HG03558 (cell line): ENCODE results near the gene FHAD1.

Experiments used
- ATAC-seq: cut with Tn5 transposase; IDR thresholded peaks from one replicate; pipeline ENCODE4 v1.9.1; 2021; ENCODE audit warnings: moderate number of reproducible peaks; ENCODE audit not compliant: unreplicated experiment; ENCODE audit errors: extremely low read depth

The FHAD1 gene

DNA sequence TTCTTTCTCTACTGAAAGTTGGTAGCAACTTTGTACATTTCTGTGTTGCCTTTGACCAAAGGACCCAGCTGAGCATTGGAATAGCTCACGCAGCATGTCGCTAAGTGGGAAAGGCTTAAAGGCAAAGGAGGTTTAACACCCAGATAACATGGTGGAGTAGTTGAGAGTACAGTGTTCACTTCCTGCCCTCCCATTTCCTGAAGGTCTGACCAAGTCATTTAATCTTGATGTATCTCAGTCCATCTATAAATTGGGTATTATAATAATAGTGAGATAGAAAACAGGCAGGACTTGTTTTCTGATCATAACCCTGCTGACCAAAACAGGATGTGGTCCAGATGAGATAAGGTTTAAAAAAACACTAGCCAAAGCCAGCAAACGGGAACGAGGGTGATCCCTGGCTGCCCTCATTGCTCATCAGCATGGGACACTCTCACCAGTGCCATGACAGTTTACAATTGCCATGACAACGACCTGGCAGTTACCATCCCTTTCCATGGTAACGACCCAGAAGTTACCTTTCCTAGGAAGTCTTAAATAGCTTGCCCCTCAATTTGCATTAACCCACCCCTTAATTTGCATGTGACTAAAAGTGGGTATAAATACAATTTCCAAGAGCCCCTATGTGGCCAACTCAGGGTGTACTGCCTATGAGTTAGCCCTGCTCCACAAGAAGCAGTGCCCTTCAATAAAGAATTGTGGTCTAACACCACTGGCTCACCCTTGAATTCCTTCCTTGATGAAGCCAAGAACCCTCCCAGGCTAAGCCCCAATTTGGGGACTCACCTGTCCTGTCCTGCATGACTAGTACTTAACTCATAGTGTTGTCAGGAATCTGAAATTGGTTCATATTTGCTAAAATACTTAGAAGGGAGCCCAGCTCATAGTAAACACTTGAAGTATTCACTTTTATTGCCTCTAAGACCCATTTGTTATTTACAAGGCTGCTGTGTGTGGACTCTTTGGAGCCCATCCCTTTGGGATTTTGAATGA lies 28.4 kb upstream of the FHAD1 start:
- no peak for ATAC-seq

DNA sequence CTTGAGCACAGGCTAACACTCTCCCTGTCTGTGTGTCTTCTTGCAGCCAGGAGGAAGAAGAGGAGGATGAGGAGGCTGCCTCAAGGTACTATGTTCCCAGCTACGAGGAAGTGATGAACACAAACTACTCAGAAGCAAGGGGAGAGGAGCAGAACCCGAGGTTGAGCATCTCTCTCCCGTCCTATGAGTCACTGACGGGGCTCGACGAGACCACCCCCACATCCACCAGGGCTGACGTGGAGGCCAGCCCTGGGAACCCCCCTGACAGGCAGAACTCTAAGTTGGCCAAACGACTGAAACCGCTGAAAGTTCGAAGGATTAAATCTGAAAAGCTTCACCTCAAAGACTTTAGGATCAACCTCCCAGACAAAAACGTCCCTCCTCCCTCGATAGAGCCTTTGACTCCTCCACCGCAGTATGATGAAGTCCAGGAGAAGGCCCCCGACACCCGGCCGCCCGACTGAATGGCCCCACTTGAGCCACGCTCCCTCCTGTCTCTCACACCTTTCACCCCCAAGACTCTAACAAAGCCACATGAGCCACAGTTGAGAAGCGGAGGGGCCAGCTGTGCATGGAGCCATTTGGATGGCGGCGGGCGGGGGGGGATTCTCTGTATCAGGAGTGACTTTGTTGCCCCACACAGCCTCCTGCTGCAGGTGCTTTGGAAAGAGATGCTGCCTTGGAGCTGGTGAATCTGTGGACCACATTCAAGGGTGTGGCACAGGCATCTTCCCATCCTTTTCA lies 27.6 kb upstream of the FHAD1 start:
- no peak for ATAC-seq

DNA sequence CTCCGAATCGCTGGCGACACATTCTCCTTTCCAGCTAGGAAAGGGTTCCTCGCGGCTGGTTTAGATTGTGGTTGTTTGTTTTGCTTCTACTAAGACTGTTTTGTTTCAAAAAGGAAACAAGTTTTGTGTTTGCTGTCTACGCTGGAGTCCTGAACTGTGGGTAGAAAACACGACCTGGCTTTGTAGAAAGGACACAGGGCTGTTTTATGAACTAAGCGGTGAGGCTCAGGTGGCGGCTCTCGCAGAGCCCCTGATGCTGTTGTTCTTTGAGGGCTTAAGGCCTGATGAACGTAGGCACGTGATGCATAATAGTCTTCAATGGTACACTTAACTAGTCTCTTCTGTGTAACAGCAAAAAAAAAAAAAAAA lies 27.0 kb upstream of the FHAD1 start:
- no peak for ATAC-seq

DNA sequence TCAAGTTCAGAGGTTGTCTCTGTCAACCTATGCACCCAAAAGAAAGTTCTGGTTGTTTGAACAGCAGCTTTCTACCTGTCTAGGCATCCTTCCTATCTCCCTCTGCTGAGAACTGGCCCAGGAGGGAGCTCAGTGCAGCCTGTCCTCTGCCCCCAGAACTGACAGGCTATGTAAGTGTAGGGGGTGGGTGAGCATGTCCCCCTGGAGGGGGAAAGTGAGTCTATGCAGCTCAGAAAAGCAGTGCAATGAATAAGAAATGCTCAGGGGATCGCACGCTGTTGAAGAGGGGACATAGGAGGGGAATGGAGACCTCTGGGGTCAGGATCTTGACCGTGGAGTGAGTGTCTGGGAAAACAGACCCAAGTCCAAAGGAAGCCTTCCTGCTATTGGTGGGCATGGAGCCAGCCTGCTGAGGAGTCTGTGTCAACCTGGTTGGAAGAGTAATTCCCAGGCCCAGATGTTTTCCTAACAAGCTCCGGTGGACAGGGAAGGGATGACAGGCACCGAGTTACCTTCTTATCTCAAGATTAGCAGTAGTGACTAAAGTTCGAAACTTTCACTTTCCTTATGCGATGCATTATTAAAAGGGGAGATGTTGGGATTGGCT lies 26.1 kb upstream of the FHAD1 start:
- no peak for ATAC-seq

DNA sequence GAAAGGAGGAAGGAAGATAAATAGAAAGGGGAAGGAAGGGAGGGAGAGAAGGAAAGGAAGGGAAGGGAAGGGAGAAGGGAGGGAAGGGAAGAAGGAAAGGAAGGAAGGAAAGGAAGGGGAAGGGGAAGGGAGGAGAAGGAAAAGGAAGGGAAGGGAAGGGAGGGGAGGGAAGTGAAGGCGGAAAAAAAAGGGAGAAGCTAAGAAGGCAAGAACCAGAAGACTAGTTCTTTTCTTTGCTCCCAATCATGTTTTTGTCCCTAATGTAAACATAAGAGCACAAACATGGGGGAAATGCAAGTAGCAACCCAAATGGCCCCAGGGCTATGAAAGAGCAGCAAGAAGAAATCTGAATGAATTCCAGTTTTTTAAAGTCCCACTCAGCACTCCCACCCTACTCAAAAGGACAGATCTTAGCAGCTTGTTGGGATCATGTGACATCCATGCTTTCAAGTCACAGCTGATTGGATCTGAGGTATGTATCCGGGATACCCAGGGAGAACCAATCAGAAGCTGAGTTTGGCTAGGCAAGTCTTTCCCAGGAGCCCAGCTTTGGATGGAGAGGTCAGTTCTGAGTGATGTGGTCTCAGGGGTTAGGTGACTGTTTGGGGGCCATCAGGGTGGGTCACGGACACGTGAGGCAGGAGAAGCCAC lies 24.2 kb upstream of the FHAD1 start:
- ATAC-seq = no peak

DNA sequence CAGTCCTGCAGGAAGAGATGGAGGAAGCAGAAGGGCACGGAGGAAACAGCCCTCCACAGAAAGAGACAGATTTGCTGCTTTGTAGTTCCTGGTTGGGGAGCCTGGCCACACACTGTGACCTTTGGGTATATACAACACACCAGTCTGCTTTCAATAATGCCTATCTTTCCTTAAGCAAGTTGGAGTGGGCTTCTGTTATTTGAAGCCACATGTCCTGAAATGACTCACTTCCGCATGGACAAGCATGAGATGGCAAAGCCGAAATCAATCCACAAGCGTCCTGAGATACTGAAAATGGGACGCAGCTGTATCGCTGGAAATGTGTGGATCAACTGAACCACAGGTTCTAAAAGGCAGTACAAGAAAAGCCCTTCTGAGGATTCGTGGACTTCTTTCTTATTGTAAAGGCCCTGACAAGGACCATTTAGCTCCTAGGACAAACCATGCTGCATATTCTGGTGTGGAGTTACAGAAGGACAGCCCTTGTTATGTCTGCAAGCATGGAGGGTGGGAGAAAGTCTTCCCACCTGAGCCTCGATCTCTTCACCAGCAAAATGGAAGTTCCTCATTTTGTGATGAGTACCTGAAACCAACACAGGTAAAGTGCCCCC lies 22.7 kb upstream of the FHAD1 start:
- ATAC-seq = no peak

DNA sequence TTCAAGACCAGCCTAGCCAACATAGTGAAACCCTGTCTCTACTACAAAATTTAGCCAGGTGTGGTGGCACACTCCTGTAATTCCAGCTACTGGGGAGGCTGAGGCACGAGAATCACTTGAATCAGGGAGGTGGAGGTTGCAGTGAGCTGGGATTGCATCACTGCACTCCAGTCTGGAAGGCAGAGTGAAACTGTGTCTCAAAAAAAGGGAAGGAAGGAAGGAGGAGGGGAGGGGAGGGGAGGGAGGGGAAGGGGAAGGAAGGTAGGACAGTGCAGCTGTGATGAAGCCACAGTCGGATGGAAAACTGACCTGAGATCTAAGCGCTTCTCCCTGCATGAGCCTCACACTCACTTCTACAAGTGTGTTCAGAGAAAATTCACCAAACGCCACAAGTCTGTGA lies 22.0 kb upstream of the FHAD1 start:
- no peak for ATAC-seq

DNA sequence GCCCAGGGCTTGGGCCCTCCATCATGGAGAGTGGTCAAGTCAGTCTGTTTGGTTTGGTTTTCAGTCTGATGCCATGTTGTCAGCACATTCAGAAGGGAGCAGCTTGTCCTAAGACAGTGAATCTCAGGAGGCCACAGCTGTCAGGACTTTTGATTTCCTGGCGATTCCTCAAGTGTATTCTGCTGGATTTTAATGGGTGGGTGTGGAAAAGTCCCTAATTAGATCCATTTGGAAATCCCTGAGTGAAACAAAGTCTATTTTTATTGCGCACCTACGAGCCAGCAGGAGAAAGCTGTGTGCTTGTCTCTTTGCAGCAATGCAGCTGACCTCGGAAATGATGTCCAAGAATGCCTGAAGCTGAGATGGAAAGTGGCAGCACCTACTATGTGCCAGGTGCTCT lies 21.6 kb upstream of the FHAD1 start:
- ATAC-seq = no peak

DNA sequence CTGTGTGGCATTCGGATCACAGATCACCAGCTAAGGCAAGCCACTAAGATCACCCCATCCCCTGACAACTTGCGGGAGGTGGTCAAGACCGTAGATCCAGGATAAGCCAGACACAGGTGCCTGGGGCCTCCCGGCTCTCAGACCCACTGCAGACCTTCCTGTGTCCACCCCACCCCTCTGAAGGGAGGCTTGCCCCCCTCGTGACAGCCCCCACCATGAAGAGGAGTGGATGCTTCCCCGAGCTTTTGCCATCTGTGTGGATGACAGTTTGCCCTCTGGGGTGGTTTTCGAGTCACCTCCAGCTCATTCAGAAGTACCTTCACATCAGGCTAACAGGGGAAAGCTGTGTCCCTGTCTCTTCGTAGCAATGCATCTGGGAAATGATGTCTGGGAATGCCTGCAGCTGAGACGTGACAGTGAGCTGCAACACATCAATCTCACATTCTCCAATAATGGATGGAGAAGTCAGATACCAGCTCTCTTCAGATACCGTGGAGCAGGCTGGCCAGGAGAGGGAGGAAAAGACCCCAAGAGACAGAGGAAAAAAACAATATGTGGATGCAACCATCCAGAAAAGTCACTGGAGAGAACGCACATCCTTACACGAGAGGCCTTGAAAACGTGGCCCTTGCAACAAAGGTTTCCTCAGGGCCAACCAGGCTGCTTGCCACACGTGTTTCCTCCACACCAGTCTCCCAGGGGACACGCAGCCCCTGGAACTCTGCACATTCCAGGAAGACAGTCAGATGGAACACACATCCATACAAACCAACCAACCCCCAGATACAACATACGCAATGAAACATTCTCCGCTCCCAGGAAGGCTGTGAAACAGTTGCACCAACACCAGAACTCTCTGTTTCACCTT lies 20.4 kb upstream of the FHAD1 start:
- no peak for ATAC-seq

DNA sequence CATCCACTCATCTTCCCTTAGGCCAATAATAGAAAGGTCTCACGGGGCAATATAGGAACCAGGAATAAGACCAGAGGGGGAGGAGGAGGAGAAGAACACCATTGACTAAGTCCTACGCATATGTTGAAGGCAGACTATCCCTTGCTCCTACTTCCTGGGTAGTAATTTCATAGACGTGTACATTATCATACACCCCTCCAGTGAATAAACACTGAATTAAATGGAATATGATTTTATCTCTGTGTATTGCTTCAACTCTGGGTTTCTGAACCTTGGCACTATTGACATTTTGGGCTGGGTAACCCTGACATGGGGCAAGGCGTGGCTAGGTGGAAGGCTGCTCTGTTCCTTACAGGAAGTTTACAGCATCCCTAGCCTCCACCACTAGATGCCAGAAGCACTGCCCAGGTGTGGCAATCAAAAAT lies 17.3 kb upstream of the FHAD1 start:
- ATAC-seq = no peak

DNA sequence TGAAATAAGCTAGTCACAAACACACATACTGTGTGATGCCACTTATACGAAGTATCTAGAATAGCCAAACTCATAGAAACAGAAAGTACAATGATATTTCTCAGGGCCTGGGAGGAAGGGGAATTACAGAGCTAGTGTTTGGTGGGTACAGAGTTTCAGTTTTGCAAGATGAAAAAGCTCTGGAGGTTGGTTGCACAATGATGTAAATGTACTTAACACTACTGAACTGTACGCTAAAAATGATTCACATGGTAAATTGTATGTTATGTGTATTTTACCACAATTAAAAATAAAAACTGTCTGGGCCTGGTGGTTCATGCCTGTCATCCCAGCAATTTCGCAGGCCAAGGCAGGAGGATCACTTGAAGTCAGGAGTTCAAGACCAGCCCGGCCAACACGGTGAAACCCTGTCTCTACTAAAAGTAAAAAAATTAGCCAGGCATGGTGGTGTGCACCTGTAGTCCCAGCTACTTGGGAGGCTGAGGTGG lies 15.3 kb upstream of the FHAD1 start:
- peak; percentile 90 for ATAC-seq

DNA sequence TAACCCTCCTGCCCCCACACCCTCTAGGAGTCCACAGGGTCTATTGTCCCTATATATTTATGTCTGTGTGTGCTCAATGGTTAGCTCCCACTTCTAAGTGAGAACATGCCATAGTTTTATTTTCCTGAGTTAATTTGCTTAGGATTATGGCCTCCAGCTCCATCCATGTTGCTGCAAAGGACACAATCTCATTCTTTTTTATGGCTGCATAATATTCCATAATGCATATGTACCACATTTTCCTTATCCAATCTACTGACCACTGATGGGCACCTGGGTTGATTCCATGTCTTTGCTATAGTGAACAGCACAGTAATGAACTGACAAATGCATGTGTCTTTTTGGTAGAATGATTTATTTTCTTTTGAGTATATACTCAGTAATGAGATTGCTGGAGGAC lies 13.3 kb upstream of the FHAD1 start:
- ATAC-seq = no peak

DNA sequence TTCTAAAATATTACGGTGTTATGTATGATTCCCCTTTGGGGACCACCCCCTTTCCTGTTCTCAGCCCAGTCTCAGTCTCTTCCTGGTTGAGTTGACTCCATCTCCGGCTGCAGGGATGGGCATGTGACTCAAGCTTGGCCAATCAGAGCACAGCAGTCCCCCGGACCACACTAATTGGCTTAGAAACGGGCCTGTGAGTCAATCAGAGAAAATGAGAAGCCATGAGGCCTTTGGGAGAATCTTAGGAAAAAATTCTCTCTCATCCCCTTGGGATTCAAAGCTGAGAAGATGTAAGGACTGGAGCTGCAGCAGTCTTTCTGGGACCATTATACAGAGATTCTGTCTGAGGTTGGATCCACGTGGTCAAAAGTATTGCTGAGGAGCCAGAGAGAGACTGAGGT lies 10.7 kb upstream of the FHAD1 start:
- ATAC-seq = no peak

DNA sequence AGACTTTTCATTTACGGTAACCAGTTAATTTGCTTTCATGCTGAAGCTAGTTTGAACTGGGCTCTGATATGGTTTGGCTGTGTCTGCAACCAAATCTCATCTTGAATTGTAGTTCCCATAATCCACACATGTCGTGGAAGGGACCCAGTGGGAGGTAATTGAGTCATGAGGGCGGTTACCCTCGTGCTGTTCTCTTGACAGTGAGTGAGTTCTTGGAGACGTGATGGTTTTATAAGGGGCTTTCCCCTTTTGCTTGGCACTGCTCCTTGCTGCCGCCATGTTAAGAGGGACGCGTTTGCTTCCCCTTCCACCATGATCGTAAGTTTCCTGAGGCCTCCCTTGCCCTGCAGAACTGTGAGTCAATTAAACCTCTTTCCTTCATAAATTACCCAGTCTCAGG lies 10.3 kb upstream of the FHAD1 start:
- no peak for ATAC-seq

DNA sequence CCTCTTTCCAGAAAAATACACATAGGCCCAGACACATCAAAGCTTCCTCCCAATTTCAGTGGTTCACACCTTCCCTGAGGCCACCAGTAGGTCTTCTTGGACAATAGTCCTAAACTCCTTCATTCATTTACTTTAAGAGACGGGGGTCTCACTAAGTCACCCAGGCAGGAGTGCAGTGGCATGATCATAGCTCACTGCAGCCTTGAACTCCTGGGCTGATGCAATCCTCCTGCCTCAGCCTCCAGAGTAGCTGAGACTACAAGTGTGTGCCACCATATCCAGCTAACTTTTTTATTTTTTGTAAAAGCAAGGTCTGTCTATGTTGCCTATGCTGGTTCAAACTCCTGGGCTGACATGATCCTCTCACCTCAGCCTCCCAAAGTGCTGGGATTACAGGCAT lies 8.2 kb upstream of the FHAD1 start:
- ATAC-seq = no peak

DNA sequence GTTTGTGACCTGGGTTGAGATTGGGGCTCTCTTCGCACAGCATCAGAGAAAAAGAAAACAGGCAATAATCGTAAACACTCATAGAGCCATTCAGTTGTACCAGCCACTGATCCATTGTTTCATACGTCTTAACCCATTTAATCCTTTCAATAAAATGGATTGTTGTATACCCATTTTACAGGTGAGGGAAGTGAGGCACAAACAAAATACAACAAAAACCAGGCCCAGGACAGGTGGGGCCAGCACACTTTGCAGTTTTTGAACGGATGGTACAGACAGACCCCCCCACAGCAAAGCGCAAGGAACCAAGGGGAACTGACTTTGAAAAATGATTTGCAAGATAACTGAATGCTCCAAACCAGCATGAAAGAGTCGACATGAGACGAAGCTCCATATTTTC lies 4.3 kb upstream of the FHAD1 start:
- ATAC-seq = no peak

DNA sequence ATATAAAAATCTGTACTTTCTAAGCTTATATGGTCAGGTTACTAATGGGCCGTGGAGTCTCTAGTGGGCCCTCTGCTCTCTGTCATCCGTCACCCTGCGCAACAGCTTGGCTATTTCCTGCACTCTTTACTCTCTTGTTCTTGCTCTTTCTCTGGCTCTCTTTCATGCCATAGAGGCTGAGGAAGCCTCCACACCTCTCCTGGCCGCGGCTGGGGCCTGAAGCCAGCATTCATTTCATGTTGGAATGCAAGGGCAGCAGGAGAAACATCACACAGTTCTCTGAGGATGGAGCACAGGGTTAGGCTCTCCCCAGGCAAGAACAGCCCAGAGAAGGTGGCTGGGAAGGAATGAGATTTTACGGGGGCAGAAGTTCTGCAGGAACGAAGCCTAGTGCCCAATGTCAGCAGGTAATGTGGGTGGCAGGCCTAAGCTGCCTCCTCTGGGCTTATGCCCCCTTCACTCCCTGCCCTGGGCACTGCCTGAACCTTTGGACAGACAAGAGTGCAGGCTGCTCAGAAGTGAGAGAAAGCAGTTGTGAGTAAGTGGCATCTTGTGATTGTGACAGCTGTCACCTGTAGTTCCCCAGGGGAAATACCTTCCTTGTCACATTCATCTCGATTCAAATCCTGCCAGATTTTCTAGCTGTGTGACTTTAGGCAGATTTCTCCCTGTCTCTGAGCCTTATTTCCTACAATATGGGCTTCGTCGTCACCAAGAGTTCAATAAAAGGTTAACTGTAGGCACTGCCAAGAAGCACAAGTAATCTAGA lies 3.6 kb upstream of the FHAD1 start:
- no peak for ATAC-seq

DNA sequence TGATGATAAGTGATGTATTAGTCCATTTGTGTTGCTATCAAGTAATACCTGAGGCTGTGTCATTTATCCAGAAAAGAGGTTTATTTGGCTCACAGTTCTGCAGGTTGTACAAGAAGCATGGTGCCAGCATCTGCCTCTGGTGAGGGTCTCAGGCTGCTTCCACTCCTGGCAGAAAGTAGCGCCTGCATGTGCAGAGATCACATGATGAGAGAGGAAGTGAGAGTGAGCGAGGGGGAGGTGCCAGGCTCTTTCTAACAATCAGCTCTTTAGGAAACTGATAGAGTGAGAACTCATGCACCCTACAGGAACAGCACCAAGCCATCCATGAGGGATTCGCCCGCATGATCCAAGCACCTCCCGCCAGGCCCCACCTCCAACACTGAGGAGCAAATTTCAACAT lies 2.2 kb upstream of the FHAD1 start:
- no peak for ATAC-seq
